ENCODE results near the gene JMJD4. TPM values are rescaled to one million over a fixed set of nuclear protein-coding genes. Genes with fewer than 3 reads are reported as not detected.

The JMJD4 gene
- total and polyA plus RNA-seq, 2 experiments from 2014 or later = 11.5 to 17.7 TPM

DNA sequence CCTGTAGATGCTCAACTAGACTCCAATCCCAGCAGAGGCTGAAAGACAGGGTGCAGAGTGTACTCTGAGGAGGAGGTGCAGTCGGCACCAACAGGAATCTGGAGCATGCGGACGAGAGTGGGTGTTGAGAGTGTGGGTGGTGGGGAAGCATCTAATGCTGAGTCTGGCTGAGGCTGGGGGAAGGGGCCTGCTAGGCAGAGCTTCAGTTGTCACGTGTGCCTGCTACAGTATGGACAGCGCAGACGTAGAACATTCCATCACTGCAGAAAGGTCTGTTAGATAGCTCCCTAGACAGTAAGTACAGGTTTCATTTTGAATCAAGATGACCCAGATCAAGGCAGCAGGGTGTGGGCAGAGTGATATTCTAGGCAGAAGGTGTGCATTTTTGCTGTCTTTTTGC is 23.3 kb upstream of the JMJD4 start:
- H3K4me3 ChIP-seq = no peak overlapping the region
- H3K36me3 ChIP-seq (ENCODE audit: insufficient read depth) = peaks cover 5% of the 10 kb centered on the region; the same call in 1 of the 2 replicates
- H3K9me3 Mint-ChIP-seq = no peaks in the 10 kb centered on the region
- H4K20me1 ChIP-seq (replicated peaks; ENCODE audit: insufficient read depth) = peaks cover 15% of the 10 kb centered on the region
- ATAC-seq (no peak), DNase-seq (ENCODE audit: low spot score) (no peak)
- no peak overlapping the region for H2AFZ ChIP-seq
- no peaks in the 10 kb centered on the region for H3K9me2 ChIP-seq (ENCODE audit: insufficient read depth)
- H3K4me3 Mint-ChIP-seq = no peak overlapping the region
- peaks cover 47% of the 10 kb centered on the region for H3K79me2 ChIP-seq (replicated peaks; ENCODE audit: insufficient read depth)
- H3K27ac Mint-ChIP-seq = no peak overlapping the region
- TF ChIP-seq ZNF331 (CRISPR knock-in tag; IDR thresholded peaks at IDR 0.05; ENCODE audit: low read depth) = no peak
- no peak for TF ChIP-seq REST (IDR thresholded peaks at IDR 0.05; ENCODE audit: unreplicated experiment)
- no peak for TF ChIP-seq JUNB (IDR thresholded peaks at IDR 0.05; ENCODE audit: unreplicated experiment)
- no peak for TF ChIP-seq CREB1 (CRISPR knock-in tag; IDR thresholded peaks at IDR 0.05; ENCODE audit: low read depth)
- no peak for TF ChIP-seq STAT1 (IDR thresholded peaks at IDR 0.05; ENCODE audit: unreplicated experiment)
- TF ChIP-seq EZH2 (IDR thresholded peaks at IDR 0.05; ENCODE audit: low read depth, unreplicated experiment) = no peak
- no peak for TF ChIP-seq POLR2AphosphoS5 (IDR thresholded peaks at IDR 0.05; ENCODE audit: low read depth)
- TF ChIP-seq, protein P1, sequence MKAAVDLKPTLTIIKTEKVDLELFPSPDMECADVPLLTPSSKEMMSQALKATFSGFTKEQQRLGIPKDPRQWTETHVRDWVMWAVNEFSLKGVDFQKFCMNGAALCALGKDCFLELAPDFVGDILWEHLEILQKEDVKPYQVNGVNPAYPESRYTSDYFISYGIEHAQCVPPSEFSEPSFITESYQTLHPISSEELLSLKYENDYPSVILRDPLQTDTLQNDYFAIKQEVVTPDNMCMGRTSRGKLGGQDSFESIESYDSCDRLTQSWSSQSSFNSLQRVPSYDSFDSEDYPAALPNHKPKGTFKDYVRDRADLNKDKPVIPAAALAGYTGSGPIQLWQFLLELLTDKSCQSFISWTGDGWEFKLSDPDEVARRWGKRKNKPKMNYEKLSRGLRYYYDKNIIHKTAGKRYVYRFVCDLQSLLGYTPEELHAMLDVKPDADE (IDR thresholded peaks at IDR 0.05) = no peak
- no peak for TF ChIP-seq NANOG (IDR thresholded peaks at IDR 0.05; ENCODE audit: borderline replicate concordance)
- no peak for TF ChIP-seq EZH2phosphoT487 (IDR thresholded peaks at IDR 0.05; ENCODE audit: unreplicated experiment)
- no peak for TF ChIP-seq CTCF (conservative IDR thresholded peaks at IDR 0.05; ENCODE audit: low read depth in 2 of 2)
- no peak for TF ChIP-seq ZNF114 (CRISPR knock-in tag; IDR thresholded peaks at IDR 0.05)
- TF ChIP-seq, protein P2, sequence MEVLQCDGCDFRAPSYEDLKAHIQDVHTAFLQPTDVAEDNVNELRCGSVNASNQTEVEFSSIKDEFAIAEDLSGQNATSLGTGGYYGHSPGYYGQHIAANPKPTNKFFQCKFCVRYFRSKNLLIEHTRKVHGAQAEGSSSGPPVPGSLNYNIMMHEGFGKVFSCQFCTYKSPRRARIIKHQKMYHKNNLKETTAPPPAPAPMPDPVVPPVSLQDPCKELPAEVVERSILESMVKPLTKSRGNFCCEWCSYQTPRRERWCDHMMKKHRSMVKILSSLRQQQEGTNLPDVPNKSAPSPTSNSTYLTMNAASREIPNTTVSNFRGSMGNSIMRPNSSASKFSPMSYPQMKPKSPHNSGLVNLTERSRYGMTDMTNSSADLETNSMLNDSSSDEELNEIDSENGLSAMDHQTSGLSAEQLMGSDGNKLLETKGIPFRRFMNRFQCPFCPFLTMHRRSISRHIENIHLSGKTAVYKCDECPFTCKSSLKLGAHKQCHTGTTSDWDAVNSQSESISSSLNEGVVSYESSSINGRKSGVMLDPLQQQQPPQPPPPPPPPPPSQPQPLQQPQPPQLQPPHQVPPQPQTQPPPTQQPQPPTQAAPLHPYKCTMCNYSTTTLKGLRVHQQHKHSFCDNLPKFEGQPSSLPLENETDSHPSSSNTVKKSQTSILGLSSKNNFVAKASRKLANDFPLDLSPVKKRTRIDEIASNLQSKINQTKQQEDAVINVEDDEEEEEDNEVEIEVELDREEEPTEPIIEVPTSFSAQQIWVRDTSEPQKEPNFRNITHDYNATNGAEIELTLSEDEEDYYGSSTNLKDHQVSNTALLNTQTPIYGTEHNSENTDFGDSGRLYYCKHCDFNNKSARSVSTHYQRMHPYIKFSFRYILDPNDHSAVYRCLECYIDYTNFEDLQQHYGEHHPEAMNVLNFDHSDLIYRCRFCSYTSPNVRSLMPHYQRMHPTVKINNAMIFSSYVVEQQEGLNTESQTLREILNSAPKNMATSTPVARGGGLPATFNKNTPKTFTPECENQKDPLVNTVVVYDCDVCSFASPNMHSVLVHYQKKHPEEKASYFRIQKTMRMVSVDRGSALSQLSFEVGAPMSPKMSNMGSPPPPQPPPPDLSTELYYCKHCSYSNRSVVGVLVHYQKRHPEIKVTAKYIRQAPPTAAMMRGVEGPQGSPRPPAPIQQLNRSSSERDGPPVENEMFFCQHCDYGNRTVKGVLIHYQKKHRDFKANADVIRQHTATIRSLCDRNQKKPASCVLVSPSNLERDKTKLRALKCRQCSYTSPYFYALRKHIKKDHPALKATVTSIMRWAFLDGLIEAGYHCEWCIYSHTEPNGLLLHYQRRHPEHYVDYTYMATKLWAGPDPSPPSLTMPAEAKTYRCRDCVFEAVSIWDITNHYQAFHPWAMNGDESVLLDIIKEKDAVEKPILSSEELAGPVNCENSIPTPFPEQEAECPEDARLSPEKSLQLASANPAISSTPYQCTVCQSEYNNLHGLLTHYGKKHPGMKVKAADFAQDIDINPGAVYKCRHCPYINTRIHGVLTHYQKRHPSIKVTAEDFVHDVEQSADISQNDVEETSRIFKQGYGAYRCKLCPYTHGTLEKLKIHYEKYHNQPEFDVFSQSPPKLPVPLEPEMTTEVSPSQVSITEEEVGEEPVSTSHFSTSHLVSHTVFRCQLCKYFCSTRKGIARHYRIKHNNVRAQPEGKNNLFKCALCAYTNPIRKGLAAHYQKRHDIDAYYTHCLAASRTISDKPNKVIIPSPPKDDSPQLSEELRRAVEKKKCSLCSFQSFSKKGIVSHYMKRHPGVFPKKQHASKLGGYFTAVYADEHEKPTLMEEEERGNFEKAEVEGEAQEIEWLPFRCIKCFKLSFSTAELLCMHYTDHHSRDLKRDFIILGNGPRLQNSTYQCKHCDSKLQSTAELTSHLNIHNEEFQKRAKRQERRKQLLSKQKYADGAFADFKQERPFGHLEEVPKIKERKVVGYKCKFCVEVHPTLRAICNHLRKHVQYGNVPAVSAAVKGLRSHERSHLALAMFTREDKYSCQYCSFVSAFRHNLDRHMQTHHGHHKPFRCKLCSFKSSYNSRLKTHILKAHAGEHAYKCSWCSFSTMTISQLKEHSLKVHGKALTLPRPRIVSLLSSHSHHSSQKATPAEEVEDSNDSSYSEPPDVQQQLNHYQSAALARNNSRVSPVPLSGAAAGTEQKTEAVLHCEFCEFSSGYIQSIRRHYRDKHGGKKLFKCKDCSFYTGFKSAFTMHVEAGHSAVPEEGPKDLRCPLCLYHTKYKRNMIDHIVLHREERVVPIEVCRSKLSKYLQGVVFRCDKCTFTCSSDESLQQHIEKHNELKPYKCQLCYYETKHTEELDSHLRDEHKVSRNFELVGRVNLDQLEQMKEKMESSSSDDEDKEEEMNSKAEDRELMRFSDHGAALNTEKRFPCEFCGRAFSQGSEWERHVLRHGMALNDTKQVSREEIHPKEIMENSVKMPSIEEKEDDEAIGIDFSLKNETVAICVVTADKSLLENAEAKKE (CRISPR knock-in tag; IDR thresholded peaks at IDR 0.05) = no peak
- H3K36me3 Mint-ChIP-seq (ENCODE audit: low read depth) = peaks cover 27% of the 10 kb centered on the region
- H3K27me3 Mint-ChIP-seq (ENCODE audit: insufficient read depth, low read depth, poor library complexity) = peaks cover 2% of the 10 kb centered on the region
- no peaks in the 10 kb centered on the region for H3K4me1 ChIP-seq (ENCODE audit: insufficient read depth)
- H3K27ac ChIP-seq (ENCODE audit: low read depth) = no peak overlapping the region
- H3K4me1 Mint-ChIP-seq = no peaks in the 10 kb centered on the region
- no peaks in the 10 kb centered on the region for H3K27me3 ChIP-seq (ENCODE audit: insufficient read depth)
- no peak overlapping the region for H3K4me2 ChIP-seq
- H3F3A ChIP-seq (replicated peaks; ENCODE audit: low read depth) = no peaks in the 10 kb centered on the region

Measured in GM23338 (cell line).